HCT116 (cell line): ENCODE measurements around the gene MBD3. TPM values are rescaled to one million over a fixed set of nuclear protein-coding genes. Genes with fewer than 3 reads are reported as not detected.

Experiments
- ATAC-seq: fragments of 200-7000 bp; cut with Tn5 transposase; 2 replicates; pipeline ENCODE4 v1.9.1; 2020; ENCODE audit warnings: mild to moderate bottlenecking, moderate library complexity
- BruUV-seq: library from RNA; stranded (reverse); fragments of 400-500 nt; replicated peaks from 2 replicates; lab custom pipeline; 2021; lab: Mats Ljungman, UMichigan
- CTCF ChIA-PET: fragments of 300-600 bp; sonication (Branson Sonifier 250); formaldehyde crosslinking; loops from one replicate; lab custom pipeline; 2021; ENCODE audit warnings: antibody characterized with exemption; lab: Charles Lee
- POLR2A ChIA-PET: fragments of 300-600, 350-600 bp; sonication (Branson Sonifier 250); formaldehyde crosslinking; loops from one replicate; lab custom pipeline; 2021; ENCODE audit warnings: antibody characterized with exemption; lab: Charles Lee
- RAD21 ChIA-PET, 2 experiments: fragments of 300-600 bp; sonication (Branson Sonifier 250); formaldehyde crosslinking; loops; one replicate each; lab custom pipeline; 2023; ENCODE audit warnings: low total read pairs in 2 of 2; ENCODE audit not compliant: uncharacterized antibody in 2 of 2, unreplicated experiment in 2 of 2, low non-redundant PET in 1 of 2; lab: Charles Lee
- DNase-seq: peaks from one replicate; pipeline ENCODE4 v3.0.0-alpha.2; 2010; ENCODE audit warnings: low read depth, low spot score
- H2AFZ ChIP-seq: fragments of 200-600 bp; shearing (Covaris generic), sonication (generic); 2 replicates; pipeline ENCODE4 v1.6.1; 2017; ENCODE audit warnings: low read depth, mixed run types, mixed read lengths, antibody characterized with exemption, low read length; ENCODE audit not compliant: poor library complexity, severe bottlenecking
- H3K27ac ChIP-seq: 2 replicates; pipeline ENCODE4 v1.5.1; 2012; ENCODE audit warnings: low read depth, low read length
- H3K27me3 ChIP-seq: fragments of 200-600 bp; sonication (generic); 2 replicates; pipeline ENCODE4 v1.6.1; 2016; ENCODE audit warnings: mixed run types, low read length, mixed read lengths; ENCODE audit not compliant: insufficient read depth
- H3K36me3 ChIP-seq, 2 experiments: fragments of 200-500 bp in 1 of 2; fragments of 200-600 bp in 1 of 2; sonication (Bioruptor generic) in 1 of 2; sonication (generic) in 1 of 2; 2 replicates each; pipeline versions ENCODE4 v1.5.1 to v1.6.1; 2014 to 2016; ENCODE audit warnings: low read length in 2 of 2, inconsistent platforms in 1 of 2, mixed read lengths in 1 of 2, mixed run types in 1 of 2; ENCODE audit not compliant: insufficient read depth in 2 of 2, control insufficient read depth in 1 of 2
- H3K4me1 ChIP-seq, 2 experiments: fragments of 200-600 bp in 1 of 2; sonication (generic) in 1 of 2; 2 replicates each; pipeline versions ENCODE4 v1.5.1 to v1.6.1; 2012 to 2017; ENCODE audit warnings: low read length in 2 of 2, inconsistent platforms in 1 of 2, mild to moderate bottlenecking in 1 of 2, mixed read lengths in 1 of 2, mixed run types in 1 of 2, moderate library complexity in 1 of 2; ENCODE audit not compliant: insufficient read depth in 2 of 2, control insufficient read depth in 1 of 2
- H3K4me2 ChIP-seq: fragments of 200-600 bp; sonication (generic); 2 replicates; pipeline ENCODE4 v1.6.1; 2017; ENCODE audit warnings: mixed run types, low read length, mixed read lengths
- H3K4me3 ChIP-seq, 2 experiments: fragments of 200-600 bp in 1 of 2; sonication (generic) in 1 of 2; replicated peaks in 1 of 2; 2 replicates each; pipeline ENCODE4 v1.5.1; 2011 to 2016; ENCODE audit warnings: low read length in 2 of 2, control low read depth in 1 of 2, low read depth in 1 of 2, mild to moderate bottlenecking in 1 of 2, mixed read lengths in 1 of 2, mixed run types in 1 of 2
- H3K79me2 ChIP-seq: fragments of 200-600 bp; sonication (generic); 2 replicates; pipeline ENCODE4 v1.6.1; 2017; ENCODE audit warnings: mild to moderate bottlenecking, mixed run types, low read length, moderate library complexity, mixed read lengths; ENCODE audit not compliant: insufficient read depth
- H3K9ac ChIP-seq: fragments of 200-600 bp; sonication (generic); 2 replicates; pipeline ENCODE4 v1.6.1; 2016; ENCODE audit warnings: low read length, mixed read lengths
- H3K9me2 ChIP-seq: fragments of 200-600 bp; sonication (generic), shearing (Covaris generic); 2 replicates; pipeline ENCODE4 v1.6.1; 2017; ENCODE audit warnings: mixed run types, mild to moderate bottlenecking, moderate library complexity; ENCODE audit not compliant: insufficient read depth
- H3K9me3 ChIP-seq, 2 experiments: fragments of 200-500 bp in 1 of 2; fragments of 200-600 bp in 1 of 2; sonication (Bioruptor generic) in 1 of 2; sonication (generic) in 1 of 2; 2 replicates each; pipeline ENCODE4 v1.6.1; 2014 to 2017; ENCODE audit warnings: low read length in 2 of 2, mixed read lengths in 2 of 2, inconsistent platforms in 1 of 2, low read depth in 1 of 2, mild to moderate bottlenecking in 1 of 2, mixed run types in 1 of 2, moderate library complexity in 1 of 2; ENCODE audit not compliant: control insufficient read depth in 1 of 2, insufficient read depth in 1 of 2
- H4K20me1 ChIP-seq: fragments of 200-600 bp; sonication (generic), shearing (Covaris generic); 2 replicates; pipeline ENCODE4 v1.6.1; 2017; ENCODE audit warnings: mixed run types, mild to moderate bottlenecking, moderate library complexity; ENCODE audit not compliant: insufficient read depth
- ATF3 ChIP-seq: IDR thresholded peaks from 2 replicates; pipeline ENCODE4 v1.6.1; 2012
- CTCF ChIP-seq, 3 experiments: fragments of 200-600 bp in 1 of 3; sonication (generic) in 1 of 3; IDR thresholded peaks in 2 of 3; conservative IDR thresholded peaks in 1 of 3; 2 replicates each; pipeline ENCODE4 v1.5.1; 2012 to 2017; ENCODE audit warnings: low read depth in 2 of 3, low read length in 2 of 3, antibody characterized with exemption in 1 of 3, borderline replicate concordance in 1 of 3, control low read depth in 1 of 3, mild to moderate bottlenecking in 1 of 3, mixed read lengths in 1 of 3, mixed run types in 1 of 3, moderate library complexity in 1 of 3; ENCODE audit not compliant: insufficient read depth in 1 of 3
- EGR1 ChIP-seq: IDR thresholded peaks from 2 replicates; pipeline ENCODE4 v1.6.1; 2012; ENCODE audit warnings: low read depth
- ELF1 ChIP-seq: IDR thresholded peaks from 2 replicates; pipeline ENCODE4 v1.6.1; 2012; ENCODE audit warnings: low read depth, borderline replicate concordance
- FOSL1 ChIP-seq: IDR thresholded peaks from 2 replicates; pipeline ENCODE4 v1.6.1; 2012; ENCODE audit warnings: low read depth
- JUND ChIP-seq: IDR thresholded peaks from 2 replicates; pipeline ENCODE4 v1.6.1; 2012
- MAX ChIP-seq: IDR thresholded peaks from 2 replicates; pipeline ENCODE4 v1.6.1; 2012
- POLR2A ChIP-seq: IDR thresholded peaks from 2 replicates; pipeline ENCODE4 v1.7.0; 2011; ENCODE audit warnings: borderline replicate concordance; ENCODE audit not compliant: insufficient read depth, insufficient read length; ENCODE audit errors: extremely low read depth
- RAD21 ChIP-seq: IDR thresholded peaks from 2 replicates; pipeline ENCODE4 v1.6.1; 2012; ENCODE audit warnings: low read depth, mild to moderate bottlenecking
- REST ChIP-seq: IDR thresholded peaks from 2 replicates; pipeline ENCODE4 v1.6.1; 2012; ENCODE audit warnings: low read depth
- SP1 ChIP-seq: IDR thresholded peaks from 2 replicates; pipeline ENCODE4 v1.6.1; 2012; ENCODE audit warnings: low read depth
- SRF ChIP-seq: IDR thresholded peaks from 2 replicates; pipeline ENCODE4 v1.6.1; 2012; ENCODE audit warnings: low read depth
- TCF7L2 ChIP-seq: IDR thresholded peaks from 2 replicates; pipeline ENCODE4 v1.7.0; 2011; ENCODE audit warnings: borderline replicate concordance, inconsistent platforms; ENCODE audit not compliant: insufficient read depth, insufficient read length; ENCODE audit errors: extremely low read depth
- intact Hi-C: fragments of 100-400 bp; cut with micrococcal nuclease; formaldehyde crosslinking; loops from 2 replicates; pipeline ENCODE4 v1.10.0; 2022
- total RNA-seq: library from RNA; stranded (reverse); gene quantifications from one replicate; pipeline ENCODE4 v1.2.1, GENCODE V29; 2021; ENCODE audit not compliant: unreplicated experiment

MBD3 gene
- total RNA-seq, 1 experiment from 2014 or later = 85.7 TPM

GRCh38 chr19:1629256-1629808 lies 36.7 kb upstream of the MBD3 start:
- RAD21 ChIA-PET = no interaction called here

More at GRCh38 chr19:1629256-1629808, 36.7 kb upstream of the MBD3 start:
- DNase-seq (no peak), ATAC-seq (no peak)
- no peak for TF ChIP-seq CTCF (IDR thresholded peaks at IDR 0.05 in 2 of 3, conservative IDR thresholded peaks at IDR 0.05 in 1 of 3; ENCODE audit: borderline replicate concordance in 1 of 3, insufficient read depth in 1 of 3, low read depth in 2 of 3, low read length in 2 of 3)
- TF ChIP-seq MAX = no peak
- no peak for TF ChIP-seq EGR1
- no peak for TF ChIP-seq SRF
- no peak for TF ChIP-seq SP1
- TF ChIP-seq RAD21 = no peak
- no peak for TF ChIP-seq FOSL1
- no peak for TF ChIP-seq ELF1
- TF ChIP-seq ATF3 = no peak
- TF ChIP-seq REST = no peak
- TF ChIP-seq JUND = no peak
- TF ChIP-seq TCF7L2 = no peak
- TF ChIP-seq POLR2A = no peak
- Histone ChIP-seq H3K4me1 (peaks cover 0 to 9% of the 10 kb centered on the region in 2 experiments; a peak in 2 of 4 replicates), H3K9me2 (no peaks in the 10 kb centered on the region), H3K27me3 (no peaks in the 10 kb centered on the region), H3K4me3 (no peak overlapping the region), H3K36me3 (peaks cover 7 to 23% of the 10 kb centered on the region in 2 experiments; a peak in 2 of 4 replicates), H4K20me1 (no peaks in the 10 kb centered on the region), H3K79me2 (peaks cover 15% of the 10 kb centered on the region), H3K9ac (no peak overlapping the region), H3K27ac (no peak overlapping the region), H3K9me3 (no peaks in the 10 kb centered on the region), H3K4me2 (no peak overlapping the region), H2AFZ (no peak overlapping the region)
- ChIA-PET POLR2A (no interaction called here), CTCF (no interaction called here)
- BruUV-seq = no TSS peak
- intact Hi-C loops = no loop called here
